ENCODE results near the gene MUL1.

- TF ChIP-seq EZH2phosphoT487 (IDR thresholded peaks at IDR 0.05; ENCODE audit: borderline replicate concordance) (no peak), CTCF (conservative IDR thresholded peaks at IDR 0.05; ENCODE audit: low read length) (no peak)
Observed at GRCh38 chr1:20538227-20538626, 30.3 kb upstream of the MUL1 start.

Measured in Loucy (cell line).